ENCODE results near the gene LHB.

Gene LHB

DNA sequence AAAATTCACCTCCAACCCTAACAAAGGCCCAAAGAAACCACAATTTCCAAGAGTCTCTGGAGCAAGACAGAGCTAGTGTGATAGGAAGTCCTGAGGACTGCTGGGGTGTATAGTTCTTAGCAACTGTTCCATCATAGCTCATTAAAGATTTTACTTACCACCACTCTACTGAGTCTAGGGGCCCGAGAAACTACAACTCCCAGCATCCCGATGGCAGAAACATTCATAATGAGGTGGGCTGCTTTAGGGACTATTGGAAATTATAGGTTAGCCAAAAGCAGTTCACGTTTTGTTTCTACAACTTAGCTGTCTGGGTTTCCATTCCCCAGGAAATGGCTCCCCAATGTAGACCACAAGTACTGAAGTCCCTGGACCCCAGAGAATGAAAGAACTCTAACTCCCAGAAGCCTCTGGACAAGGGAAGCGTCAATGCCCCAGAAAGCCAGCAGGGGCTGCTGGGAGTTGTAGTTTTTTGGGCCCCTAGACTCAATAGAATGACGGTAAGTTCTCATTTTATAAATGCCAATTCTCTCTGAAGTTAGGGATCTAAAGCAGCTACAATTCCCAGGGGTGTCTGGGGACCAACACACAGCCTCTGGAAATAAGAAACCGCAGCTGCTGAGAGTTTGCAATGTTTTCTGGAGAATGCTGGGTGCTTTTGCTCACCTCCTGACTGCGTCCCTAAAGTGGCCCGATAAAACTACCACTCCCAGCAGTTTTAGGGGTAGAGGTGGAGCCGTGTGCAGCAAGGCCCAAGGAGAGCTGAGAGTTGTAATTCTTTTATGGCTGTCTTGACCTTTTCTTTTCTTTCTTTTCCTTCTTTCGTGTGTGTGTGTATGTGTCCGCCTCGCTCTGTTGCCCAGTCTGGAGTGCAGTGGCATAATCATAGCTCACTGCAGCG, 40.7 kb downstream of the LHB start:
- DNase-seq (ENCODE audit: low read depth) = no peak

DNA sequence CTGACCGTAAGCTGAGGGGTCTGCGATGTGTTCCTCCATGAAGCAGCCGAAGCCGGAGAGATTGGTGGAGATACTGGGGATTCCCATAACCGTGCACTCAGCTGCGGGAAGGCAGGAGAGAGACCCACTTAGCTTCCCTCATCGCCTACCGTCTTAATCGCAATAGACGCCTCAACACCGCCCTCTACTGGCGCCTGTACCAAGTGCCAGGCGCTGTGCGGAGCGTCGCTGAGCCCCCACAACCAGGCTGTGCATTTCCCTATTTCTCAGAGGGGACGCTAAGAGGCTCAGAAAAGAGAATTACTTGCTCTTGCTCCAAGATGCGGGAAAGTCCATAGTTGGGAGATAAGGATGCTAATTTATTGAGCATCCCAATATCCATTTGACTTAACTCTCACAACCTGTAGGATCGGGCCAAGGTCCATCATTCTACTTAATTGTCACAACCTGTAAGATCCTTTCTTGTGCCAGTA, 45.9 kb downstream of the LHB start:
- peak; percentile 58 for DNase-seq (ENCODE audit: low read depth)

DNA sequence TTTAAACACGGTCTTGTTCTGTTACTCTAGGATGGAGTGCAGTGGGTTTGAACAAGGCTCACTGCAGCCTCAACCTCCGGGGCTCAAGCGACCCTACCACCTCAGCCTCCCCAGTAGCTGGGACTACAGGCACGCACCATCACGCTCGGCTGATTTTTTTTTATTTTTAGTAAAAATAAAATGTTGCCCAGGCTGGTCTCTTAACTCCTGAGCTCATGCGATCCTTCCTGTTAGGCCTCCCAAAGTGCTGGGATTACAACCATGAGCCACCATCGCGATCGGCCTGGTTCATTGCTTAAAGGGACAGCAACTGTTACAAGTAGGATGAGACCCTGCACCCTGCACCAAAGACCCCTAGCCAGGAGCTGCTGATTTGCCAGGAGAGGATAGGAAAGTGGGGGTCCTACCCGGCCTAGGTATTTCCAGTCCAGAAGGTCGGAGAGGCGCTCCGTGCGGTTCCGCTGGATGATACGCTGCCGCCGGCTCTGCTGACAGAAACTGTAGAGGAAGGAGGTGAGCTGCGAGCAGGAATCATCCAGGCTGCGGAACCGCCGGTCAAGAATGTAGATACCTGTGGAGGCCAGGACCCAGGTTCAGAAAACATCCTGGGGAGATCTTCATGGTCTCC, 46.6 kb downstream of the LHB start:
- no peak for DNase-seq (ENCODE audit: low read depth)

DNA sequence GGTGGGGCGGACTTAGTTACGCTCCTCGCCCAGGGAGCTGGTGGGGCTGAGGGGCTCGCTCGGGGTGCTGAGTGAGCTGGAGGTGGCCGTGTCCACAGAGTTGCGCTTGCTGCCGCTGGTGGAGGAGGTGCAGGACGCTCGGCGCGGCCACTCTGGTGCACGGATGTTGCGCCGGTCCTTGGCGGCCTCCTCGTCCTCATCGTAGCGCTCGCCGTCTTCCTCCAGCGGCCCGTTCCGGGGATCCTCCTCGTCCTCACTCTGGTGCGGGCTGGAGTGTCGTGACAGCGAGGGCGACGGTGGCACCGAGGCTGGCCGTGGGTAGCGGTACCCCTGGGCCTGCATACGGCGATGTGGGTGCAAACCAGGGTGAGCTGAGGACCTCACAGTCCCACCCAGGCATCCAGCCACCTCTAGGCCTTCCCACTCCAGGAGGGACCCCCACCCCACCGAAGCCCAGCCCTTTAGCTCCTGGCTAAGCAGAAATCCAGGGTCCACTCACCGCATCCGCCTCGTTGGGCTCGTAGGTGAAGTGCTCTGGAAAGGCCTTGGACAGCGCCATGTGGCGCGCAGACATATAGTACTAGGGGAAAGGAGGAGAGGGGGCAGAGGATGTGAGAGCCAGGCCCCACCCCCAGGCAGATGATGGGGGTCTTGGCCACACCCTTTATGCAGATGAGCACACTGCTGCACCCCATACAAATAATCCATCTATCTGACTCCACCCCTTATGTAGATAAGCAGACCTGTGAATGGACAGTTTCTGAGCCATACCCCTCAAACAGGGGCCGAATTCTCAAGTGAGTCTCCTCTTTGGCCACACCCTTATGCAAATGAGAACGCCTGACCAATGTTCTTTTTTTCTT, 47.4 kb downstream of the LHB start:
- peak; percentile 26 for DNase-seq (ENCODE audit: low read depth)

DNA sequence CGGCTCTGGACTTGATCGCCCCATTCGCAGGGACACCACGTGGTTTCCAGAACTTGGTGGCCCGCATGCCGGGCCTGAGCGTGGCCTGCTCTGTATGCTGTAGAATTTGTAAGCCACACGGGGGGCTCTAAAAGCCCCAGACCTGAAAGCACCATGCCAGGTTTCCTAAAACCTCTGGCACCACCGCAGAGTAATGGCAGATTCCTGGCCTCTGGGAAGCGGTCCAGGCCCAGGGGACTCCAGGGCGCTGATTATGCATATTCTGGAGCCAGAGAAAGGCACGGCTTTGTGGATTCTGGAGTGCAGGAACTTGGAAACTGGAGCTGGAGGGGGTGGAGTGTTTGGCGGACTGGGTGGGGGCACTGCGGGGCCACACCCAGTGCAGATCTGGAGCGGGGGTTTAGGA, 48.1 kb downstream of the LHB start:
- no peak for DNase-seq (ENCODE audit: low read depth)

DNA sequence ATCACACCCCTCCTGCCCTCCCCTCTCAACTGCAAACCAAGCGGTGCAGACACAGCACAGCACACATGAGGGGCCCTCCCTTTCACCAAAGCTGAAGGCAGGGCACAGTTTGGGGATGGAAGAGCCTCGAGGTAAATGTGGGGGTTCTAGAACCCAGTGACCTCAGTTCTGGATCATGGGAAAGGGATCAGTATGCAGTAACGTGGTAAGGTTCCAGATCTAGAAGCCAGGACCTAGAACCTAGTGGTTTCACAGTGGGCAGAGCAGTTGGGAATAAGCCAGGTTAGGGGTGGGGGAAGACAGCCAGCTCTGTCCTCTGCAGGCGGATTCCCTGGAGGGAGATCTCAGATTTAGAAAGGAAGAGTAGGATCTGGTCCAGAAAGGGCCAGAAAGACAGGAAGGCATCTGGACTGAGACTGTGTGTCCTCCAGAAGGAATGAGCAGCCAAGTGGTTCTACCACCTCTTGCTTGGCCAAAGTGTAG, 48.7 kb downstream of the LHB start:
- peak; percentile 91 for DNase-seq (ENCODE audit: low read depth)

DNA sequence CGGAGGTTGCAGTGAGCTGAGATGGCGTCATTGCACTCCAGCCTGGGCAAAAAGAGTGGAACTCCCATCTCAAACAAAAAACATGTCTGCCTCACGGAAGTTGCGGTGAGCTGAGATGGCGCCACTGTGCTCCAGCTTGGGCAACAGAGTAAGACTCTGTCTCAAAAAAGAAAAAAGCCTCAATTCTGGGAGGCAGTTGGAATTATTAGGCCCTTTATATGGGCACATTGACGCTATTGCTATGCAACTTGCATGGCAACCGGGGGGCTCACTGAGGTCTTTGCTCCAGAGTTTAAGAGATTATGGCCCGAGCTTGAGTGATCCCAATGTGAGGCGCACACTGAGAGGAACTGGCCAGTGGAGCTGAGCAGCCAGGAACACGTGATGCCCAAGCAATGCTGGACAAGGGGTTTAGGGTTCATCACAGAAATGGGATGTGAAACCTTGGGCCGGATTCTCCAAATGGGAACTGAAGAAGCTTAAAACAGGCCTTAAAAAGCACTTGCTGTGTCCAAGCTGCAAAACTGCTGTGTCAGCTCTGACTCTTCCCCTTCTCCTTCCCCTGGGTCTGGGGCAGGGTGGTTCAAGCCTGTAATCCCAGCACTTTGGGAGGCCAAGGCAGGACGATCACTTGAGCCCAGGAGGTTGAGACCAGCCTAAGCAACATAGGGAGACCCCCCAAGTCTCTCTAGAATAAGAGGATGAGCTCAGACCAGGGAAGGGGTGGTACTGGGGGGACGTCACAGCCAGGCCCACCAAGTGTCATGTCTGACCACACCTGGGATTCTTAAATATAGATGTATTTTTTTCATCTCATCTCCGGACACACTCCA, 49.3 kb downstream of the LHB start:
- DNase-seq (ENCODE audit: low read depth) = peak; percentile 96

DNA sequence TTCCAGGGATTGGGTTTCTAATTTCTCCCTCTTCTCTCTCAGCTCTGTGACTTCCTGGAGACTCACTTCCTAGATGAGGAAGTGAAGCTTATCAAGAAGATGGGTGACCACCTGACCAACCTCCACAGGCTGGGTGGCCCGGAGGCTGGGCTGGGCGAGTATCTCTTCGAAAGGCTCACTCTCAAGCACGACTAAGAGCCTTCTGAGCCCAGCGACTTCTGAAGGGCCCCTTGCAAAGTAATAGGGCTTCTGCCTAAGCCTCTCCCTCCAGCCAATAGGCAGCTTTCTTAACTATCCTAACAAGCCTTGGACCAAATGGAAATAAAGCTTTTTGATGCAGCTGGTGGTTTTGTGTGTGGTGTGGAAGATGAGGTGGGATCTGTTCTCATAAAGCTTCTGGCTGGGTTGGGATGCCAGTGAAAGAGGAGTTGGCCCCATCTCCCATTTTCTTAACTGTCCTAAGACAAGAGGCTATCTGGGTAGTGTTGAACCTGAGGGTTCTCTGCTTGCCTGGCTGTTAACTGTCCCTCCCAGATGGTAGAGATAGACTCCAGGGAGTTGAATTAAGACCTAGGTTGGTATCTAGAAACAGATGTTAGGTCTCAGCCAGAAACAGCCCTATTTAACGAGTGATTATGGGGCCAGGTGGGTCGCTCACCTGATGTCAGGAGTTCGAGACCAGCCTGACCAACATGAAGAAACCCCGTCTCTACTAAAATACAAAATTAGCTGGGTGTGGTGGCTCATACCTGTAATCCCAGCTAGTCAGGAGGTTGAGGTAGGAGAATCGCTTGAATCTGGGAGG, 50.1 kb downstream of the LHB start:
- DNase-seq (ENCODE audit: low read depth) = peak; percentile 51
